Omental fat pad (tissue), 4 donors: ENCODE results near the gene FLT1. TPM values are rescaled to one million over a fixed set of nuclear protein-coding genes. Genes with fewer than 3 reads are reported as not detected.

Experiments
- ATAC-seq: fragments of 150-250 bp; one replicate; pipeline ENCODE4 v1.9.1; 2016; ENCODE audit warnings: mild to moderate bottlenecking, moderate library complexity; ENCODE audit not compliant: low FRiP score
- DNase-seq: peaks from one replicate; pipeline ENCODE4 v3.0.0-alpha.2; 2019; ENCODE audit warnings: low spot score
- total RNA-seq, 4 donors: library from RNA; depleted of rRNA; stranded (reverse); fragments of >200 nt; gene quantifications; one replicate each; pipeline ENCODE4 v1.1.0, GENCODE V29; 2016
- TF ChIP-seq, protein P1 (sequence below), 3 donors: fragments of 450-650 bp; IDR thresholded peaks; one replicate each; pipeline ENCODE4 v1.5.1; 2016 to 2017; ENCODE audit warnings: antibody characterized with exemption in 3 of 3, mild to moderate bottlenecking in 3 of 3, moderate library complexity in 2 of 3

Gene FLT1
- total RNA-seq, 4 donors from 2014 or later: 24.8 to 210 (median 65.7) TPM

DNA sequence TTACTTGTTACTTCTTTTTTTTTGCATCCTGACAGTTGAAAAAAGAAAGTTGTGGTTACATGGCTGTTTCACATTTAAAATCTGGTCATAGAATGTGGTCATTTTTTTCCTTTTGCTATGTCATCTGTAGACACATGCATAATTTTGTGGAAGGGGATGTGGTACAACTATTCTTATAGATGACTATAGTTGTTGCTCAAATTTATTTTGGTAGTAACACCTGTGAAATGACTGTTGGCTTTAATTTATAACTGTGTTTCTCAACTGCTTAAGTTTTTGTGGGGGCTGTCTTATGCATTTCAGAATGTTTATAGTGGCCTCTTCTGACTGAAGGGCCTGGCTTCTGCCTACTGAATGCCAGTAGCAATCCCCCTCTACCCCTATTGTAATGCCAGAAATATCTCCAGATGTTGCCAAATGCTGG, 226.1 kb downstream of the FLT1 start:
- ATAC-seq (no peak), DNase-seq (no peak)
- TF ChIP-seq, protein P1, sequence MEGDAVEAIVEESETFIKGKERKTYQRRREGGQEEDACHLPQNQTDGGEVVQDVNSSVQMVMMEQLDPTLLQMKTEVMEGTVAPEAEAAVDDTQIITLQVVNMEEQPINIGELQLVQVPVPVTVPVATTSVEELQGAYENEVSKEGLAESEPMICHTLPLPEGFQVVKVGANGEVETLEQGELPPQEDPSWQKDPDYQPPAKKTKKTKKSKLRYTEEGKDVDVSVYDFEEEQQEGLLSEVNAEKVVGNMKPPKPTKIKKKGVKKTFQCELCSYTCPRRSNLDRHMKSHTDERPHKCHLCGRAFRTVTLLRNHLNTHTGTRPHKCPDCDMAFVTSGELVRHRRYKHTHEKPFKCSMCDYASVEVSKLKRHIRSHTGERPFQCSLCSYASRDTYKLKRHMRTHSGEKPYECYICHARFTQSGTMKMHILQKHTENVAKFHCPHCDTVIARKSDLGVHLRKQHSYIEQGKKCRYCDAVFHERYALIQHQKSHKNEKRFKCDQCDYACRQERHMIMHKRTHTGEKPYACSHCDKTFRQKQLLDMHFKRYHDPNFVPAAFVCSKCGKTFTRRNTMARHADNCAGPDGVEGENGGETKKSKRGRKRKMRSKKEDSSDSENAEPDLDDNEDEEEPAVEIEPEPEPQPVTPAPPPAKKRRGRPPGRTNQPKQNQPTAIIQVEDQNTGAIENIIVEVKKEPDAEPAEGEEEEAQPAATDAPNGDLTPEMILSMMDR (IDR thresholded peaks at IDR 0.05): no peak

DNA sequence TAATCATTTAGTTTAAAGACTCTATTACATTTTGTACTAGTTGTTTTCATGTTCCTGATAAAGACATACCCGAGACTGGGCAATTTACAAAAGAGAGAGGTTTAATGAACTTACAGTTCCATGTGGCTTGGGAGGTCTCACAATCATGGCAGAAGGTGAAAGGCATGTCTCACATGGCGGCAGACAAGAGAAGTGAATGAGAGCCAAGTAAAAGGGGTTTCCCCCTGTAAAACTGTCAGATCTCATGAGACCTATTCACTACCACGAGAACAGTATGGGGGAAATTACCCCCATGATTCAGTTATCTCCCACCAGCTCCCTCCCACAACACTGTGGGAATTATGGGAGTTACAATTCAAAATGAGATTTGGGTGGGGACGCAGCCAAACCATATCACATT, 227.4 kb downstream of the FLT1 start:
- no peak for DNase-seq
- TF ChIP-seq, protein P1 (IDR thresholded peaks at IDR 0.05): no peak
- no peak for ATAC-seq

GRCh38 chr13:28258417-28258816, 236.5 kb downstream of the FLT1 start:
- DNase-seq: no peak
- no peak for ATAC-seq
- TF ChIP-seq, protein P1 (IDR thresholded peaks at IDR 0.05): no peak

DNA sequence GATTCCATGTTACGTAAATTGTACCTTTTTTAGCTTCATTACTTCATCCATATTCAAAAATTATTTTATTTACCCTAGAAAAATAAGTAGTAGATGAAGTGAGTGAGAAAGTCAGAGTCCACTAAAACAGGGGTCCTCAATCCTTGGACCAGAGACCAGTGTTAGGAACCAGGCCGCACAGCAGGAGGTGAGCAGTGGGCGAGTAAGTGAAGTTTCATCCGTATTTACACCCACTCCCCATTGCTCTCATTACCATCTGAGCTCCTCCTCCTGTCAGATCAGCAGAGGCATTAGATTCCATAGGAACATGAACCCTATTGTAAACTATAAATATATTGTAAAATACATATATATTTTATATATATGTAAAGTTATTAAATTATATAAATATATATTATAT, 237.6 kb downstream of the FLT1 start:
- TF ChIP-seq, protein P1 (IDR thresholded peaks at IDR 0.05): no peak
- ATAC-seq (no peak), DNase-seq (no peak)

GRCh38 chr13:28252547-28252946, 242.4 kb downstream of the FLT1 start:
- ATAC-seq (no peak), DNase-seq (no peak)
- TF ChIP-seq, protein P1 (IDR thresholded peaks at IDR 0.05): no peak

DNA sequence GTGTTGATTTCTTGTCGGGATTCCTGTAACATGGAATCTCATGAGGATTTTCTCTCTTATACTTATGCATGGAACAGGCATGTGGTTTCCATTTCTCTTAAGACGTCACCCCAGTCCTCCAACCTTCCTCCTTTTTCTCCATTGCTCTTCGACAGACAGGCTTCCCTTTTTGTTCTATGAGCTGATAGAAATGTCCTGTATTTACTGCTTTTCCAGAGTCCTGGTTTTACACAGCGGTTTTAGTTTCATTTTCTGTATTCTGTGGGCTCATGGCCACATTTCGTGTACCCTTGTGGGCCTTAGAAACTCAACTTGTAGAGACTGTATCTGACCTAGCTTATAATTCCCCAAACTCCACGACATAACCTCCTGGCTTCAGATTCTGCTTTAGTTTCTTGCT, 243.5 kb downstream of the FLT1 start:
- DNase-seq (no peak), ATAC-seq (no peak)
- TF ChIP-seq, protein P1 (IDR thresholded peaks at IDR 0.05): no peak

DNA sequence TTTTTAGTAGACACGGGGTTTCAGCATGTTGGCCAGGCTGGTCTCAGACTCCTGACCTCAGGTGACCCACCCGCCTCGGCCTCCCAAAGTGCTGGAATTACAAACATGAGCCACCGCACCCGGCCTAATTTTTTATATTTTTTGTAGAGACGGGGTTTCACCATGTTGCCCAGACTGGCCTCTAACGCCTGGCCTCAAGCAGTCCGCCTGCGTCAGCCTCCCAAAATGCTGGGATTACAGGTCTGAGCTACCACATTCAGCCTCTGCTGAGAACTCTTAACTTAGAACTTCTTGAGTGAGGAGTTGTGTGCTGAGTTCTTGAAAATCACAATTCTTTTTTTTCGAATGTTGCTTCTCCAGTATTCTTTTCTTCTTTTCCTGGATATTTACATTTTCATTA, 244.4 kb downstream of the FLT1 start:
- ATAC-seq (no peak), DNase-seq (no peak)

More for the DNA sequence above, 244.4 kb downstream of the FLT1 start:
- TF ChIP-seq, protein P1 (IDR thresholded peaks at IDR 0.05): no peak

Other genes with a start within 250 kb of the FLT1 start
- 10 to 100 TPM; 67.4 to 85.0 (median 81.4) TPM for gene POMP, start 164.0 kb upstream of the FLT1 start, total RNA-seq
- gene SLC46A3, start 223.8 kb upstream of the FLT1 start, total RNA-seq: 10 to 100 TPM; 10.6 to 16.1 (median 13.3) TPM